GM12878 (cell line): ENCODE measurements around the gene PNMA1. TPM values are rescaled to one million over a fixed set of nuclear protein-coding genes. Genes with fewer than 3 reads are reported as not detected.

Experiments used
- ATAC-seq: fragments of 200-7000 bp; cut with Tn5 transposase; 3 replicates; pipeline ENCODE4 v1.9.1; 2020; ENCODE audit warnings: mild to moderate bottlenecking, moderate library complexity
- BruUV-seq: library from RNA; stranded (reverse); fragments of 400-500 nt; replicated peaks from 2 replicates; lab custom pipeline; 2021; lab: Mats Ljungman, UMichigan
- CTCF ChIA-PET: fragments of 300-600 bp; sonication (Branson Sonifier 250); formaldehyde crosslinking; extraction: SDS; loops from one replicate; lab custom pipeline; 2021; ENCODE audit warnings: inconsistent platforms; lab: Yijun Ruan, JAX
- POLR2A ChIA-PET: fragments of 350-600 bp; formaldehyde crosslinking; extraction: SDS; loops from one replicate; lab custom pipeline; 2021; ENCODE audit warnings: inconsistent platforms; lab: Charles Lee
- RAD21 ChIA-PET: fragments of 300-600 bp; sonication (Branson Sonifier 250); formaldehyde crosslinking; loops from one replicate; lab custom pipeline; 2023; ENCODE audit warnings: antibody characterized with exemption; ENCODE audit not compliant: unreplicated experiment; lab: Charles Lee
- SMC1A ChIA-PET: fragments of 300-600 bp; sonication (Branson Sonifier 250); formaldehyde crosslinking; loops from one replicate; lab custom pipeline; 2023; ENCODE audit not compliant: unreplicated experiment, uncharacterized antibody; lab: Charles Lee
- DNase-seq: peaks from one replicate; pipeline ENCODE4 v3.0.0-alpha.2; 2011; ENCODE audit warnings: low read depth, low spot score
- FAIRE-seq: peaks from 3 replicates; lab custom pipeline; 2011; peaks lifted over from hg19 to GRCh38; lab: Jason Lieb, UNC
- H2AFZ ChIP-seq: 2 replicates; pipeline ENCODE4 v1.6.0; 2011; ENCODE audit warnings: low read depth, low read length, control low read depth; ENCODE audit not compliant: control insufficient read depth
- H3K27ac ChIP-seq: 2 replicates; pipeline ENCODE4 v1.5.1; 2011; ENCODE audit warnings: control low read depth; ENCODE audit not compliant: control insufficient read depth, insufficient read depth
- H3K27me3 ChIP-seq, 2 experiments: replicated peaks in 1 of 2; 2 replicates each; pipeline versions ENCODE4 v1.6.0 to v1.6.1; 2011; ENCODE audit warnings: low read length in 1 of 2; ENCODE audit not compliant: control insufficient read depth in 2 of 2, insufficient read depth in 2 of 2
- H3K36me3 ChIP-seq, 2 experiments: 2 replicates each; pipeline ENCODE4 v1.5.1; 2011; ENCODE audit warnings: low read length in 1 of 2; ENCODE audit not compliant: control insufficient read depth in 2 of 2, insufficient read depth in 2 of 2
- H3K4me1 ChIP-seq: 2 replicates; pipeline ENCODE4 v1.6.1; 2011; ENCODE audit warnings: mild to moderate bottlenecking, low read length, moderate library complexity, mixed read lengths; ENCODE audit not compliant: control insufficient read depth, insufficient read depth
- H3K4me2 ChIP-seq: 2 replicates; pipeline ENCODE4 v1.6.0; 2011; ENCODE audit warnings: control low read depth; ENCODE audit not compliant: control insufficient read depth, insufficient read depth
- H3K4me3 ChIP-seq: fragments of 200-600 bp; sonication (generic); 2 replicates; pipeline ENCODE4 v1.5.1; 2016
- H3K79me2 ChIP-seq: 2 replicates; pipeline ENCODE4 v1.6.0; 2011; ENCODE audit warnings: low read length; ENCODE audit not compliant: control insufficient read depth, insufficient read depth
- H3K9ac ChIP-seq: 2 replicates; pipeline ENCODE4 v1.8.0; 2011; ENCODE audit warnings: low read length, control low read depth, mixed read lengths; ENCODE audit not compliant: control insufficient read depth, insufficient read depth
- H3K9me3 ChIP-seq: replicated peaks from 3 replicates; pipeline ENCODE4 v1.5.1; 2011; ENCODE audit warnings: mild to moderate bottlenecking, low read length; ENCODE audit not compliant: control insufficient read depth, insufficient read depth
- H4K20me1 ChIP-seq: 2 replicates; pipeline ENCODE4 v1.6.0; 2011; ENCODE audit not compliant: control insufficient read depth, insufficient read depth
- ASH2L ChIP-seq: fragments of 300-600, 200-600 bp; sonication (generic); IDR thresholded peaks from 2 replicates; pipeline ENCODE4 v1.6.1; 2017; ENCODE audit warnings: low read depth, mild to moderate bottlenecking, borderline replicate concordance
- BACH1 ChIP-seq: fragments of 450-650 bp; IDR thresholded peaks from 2 replicates; pipeline ENCODE4 v1.6.1; 2017; ENCODE audit warnings: mild to moderate bottlenecking, borderline replicate concordance
- CBFB ChIP-seq: IDR thresholded peaks from 2 replicates; pipeline ENCODE4 v1.6.1; 2016; ENCODE audit warnings: antibody characterized with exemption, low read depth
- CHD4 ChIP-seq: fragments of 200-600 bp; sonication (generic); IDR thresholded peaks from 2 replicates; pipeline ENCODE4 v1.6.1; 2016; ENCODE audit warnings: mild to moderate bottlenecking
- CUX1 ChIP-seq: IDR thresholded peaks from 2 replicates; pipeline ENCODE4 v1.6.1; 2012; ENCODE audit warnings: improper control_type of control experiment, low read depth, low read length; ENCODE audit not compliant: insufficient replicate concordance
- EZH2 ChIP-seq: IDR thresholded peaks from 2 replicates; pipeline ENCODE4 v1.6.1; 2012; ENCODE audit warnings: low read depth, mild to moderate bottlenecking, control low read depth, inconsistent platforms, low read length, borderline replicate concordance; ENCODE audit not compliant: control insufficient read depth
- MTA3 ChIP-seq: IDR thresholded peaks from 2 replicates; pipeline ENCODE4 v1.6.1; 2012; ENCODE audit warnings: low read length, inconsistent platforms, borderline replicate concordance
- NFYB ChIP-seq: IDR thresholded peaks from 2 replicates; pipeline ENCODE4 v1.6.1; 2011; ENCODE audit warnings: low read depth, mild to moderate bottlenecking, low read length, improper control_type of control experiment, moderate library complexity; ENCODE audit not compliant: insufficient read depth
- NR2C2 ChIP-seq: IDR thresholded peaks from 2 replicates; pipeline ENCODE4 v1.6.1; 2011; ENCODE audit warnings: borderline replicate concordance, low read depth; ENCODE audit not compliant: control insufficient read depth, insufficient read length
- PAX5 ChIP-seq: IDR thresholded peaks from 2 replicates; pipeline ENCODE4 v1.6.1; 2011; ENCODE audit warnings: low read depth, low read length, borderline replicate concordance
- RELA ChIP-seq: fragments of 450-650 bp; IDR thresholded peaks from 2 replicates; pipeline ENCODE4 v1.8.0; 2014; ENCODE audit warnings: borderline replicate concordance; ENCODE audit not compliant: partially characterized antibody
- SREBF1 ChIP-seq: IDR thresholded peaks from 2 replicates; pipeline ENCODE4 v1.6.1; 2012; ENCODE audit warnings: mild to moderate bottlenecking, low read length
- TARDBP ChIP-seq: IDR thresholded peaks from 2 replicates; pipeline ENCODE4 v1.6.1; 2016; ENCODE audit warnings: borderline replicate concordance
- TCF12 ChIP-seq: IDR thresholded peaks from 2 replicates; pipeline ENCODE4 v1.6.1; 2011; ENCODE audit warnings: low read depth, mild to moderate bottlenecking, low read length
- ZNF384 ChIP-seq: IDR thresholded peaks from 2 replicates; pipeline ENCODE4 v1.6.1; 2012; ENCODE audit warnings: low read depth, mild to moderate bottlenecking, low read length, improper control_type of control experiment, borderline replicate concordance
- WGBS: methylation state at CpG from one replicate; pipeline ENCODE4 v1.1.6; 2016; ENCODE audit warnings: low lambda C conversion rate; ENCODE audit not compliant: insufficient replicate concordance, insufficient coverage; ENCODE audit errors: missing lambda C conversion rate; 5-methylcytosine and 5-hydroxymethylcytosine counted together
- in situ Hi-C: fragments of 300-500 bp; cut with MboI; formaldehyde crosslinking; loops from 9 replicates; pipeline ENCODE4 v1.14.3; 2018; ENCODE audit warnings: mixed read lengths
- intact Hi-C: fragments of 100-400 bp; cut with micrococcal nuclease; formaldehyde crosslinking; loops from one replicate; pipeline ENCODE4 v1.14.2; 2022; ENCODE audit not compliant: unreplicated experiment
- polyA plus RNA-seq, 11 experiments: library from polyadenylated mRNA; depleted of rRNA in 4 of 11; unstranded in 6 of 11; stranded (reverse) in 5 of 11; fragments of >200 nt; fragmentation: Nextera tagmentation in 4 of 11; fragmentation: Illumina TruSeq in 1 of 11; extraction: Ambion mirVana in 4 of 11; extraction: Trizol in 1 of 11; gene quantifications; 1 replicate in 1 of 11; 2 replicates in 10 of 11; pipeline versions ENCODE4 v1.2.1 to v1.2.3, GENCODE V29; 2011 to 2016; ENCODE audit warnings: inconsistent platforms in 2 of 11, missing spikeins in 2 of 11, low read depth in 1 of 11
- total RNA-seq, 4 experiments: library from RNA; depleted of rRNA in 3 of 4; stranded (reverse); fragments of >200 nt in 3 of 4; fragmentation: Illumina TruSeq in 1 of 4; extraction: Trizol in 1 of 4; gene quantifications; 2 replicates each; pipeline versions ENCODE4 v1.2.1 to v1.2.3, GENCODE V29; 2013 to 2021

Gene PNMA1
- total and polyA plus RNA-seq, 10 of the 15 experiments (the other 5 are each of a cell fraction or from before 2014, with no cell fraction given), result 1.8 to 39.3 (median 11.1) TPM

DNA sequence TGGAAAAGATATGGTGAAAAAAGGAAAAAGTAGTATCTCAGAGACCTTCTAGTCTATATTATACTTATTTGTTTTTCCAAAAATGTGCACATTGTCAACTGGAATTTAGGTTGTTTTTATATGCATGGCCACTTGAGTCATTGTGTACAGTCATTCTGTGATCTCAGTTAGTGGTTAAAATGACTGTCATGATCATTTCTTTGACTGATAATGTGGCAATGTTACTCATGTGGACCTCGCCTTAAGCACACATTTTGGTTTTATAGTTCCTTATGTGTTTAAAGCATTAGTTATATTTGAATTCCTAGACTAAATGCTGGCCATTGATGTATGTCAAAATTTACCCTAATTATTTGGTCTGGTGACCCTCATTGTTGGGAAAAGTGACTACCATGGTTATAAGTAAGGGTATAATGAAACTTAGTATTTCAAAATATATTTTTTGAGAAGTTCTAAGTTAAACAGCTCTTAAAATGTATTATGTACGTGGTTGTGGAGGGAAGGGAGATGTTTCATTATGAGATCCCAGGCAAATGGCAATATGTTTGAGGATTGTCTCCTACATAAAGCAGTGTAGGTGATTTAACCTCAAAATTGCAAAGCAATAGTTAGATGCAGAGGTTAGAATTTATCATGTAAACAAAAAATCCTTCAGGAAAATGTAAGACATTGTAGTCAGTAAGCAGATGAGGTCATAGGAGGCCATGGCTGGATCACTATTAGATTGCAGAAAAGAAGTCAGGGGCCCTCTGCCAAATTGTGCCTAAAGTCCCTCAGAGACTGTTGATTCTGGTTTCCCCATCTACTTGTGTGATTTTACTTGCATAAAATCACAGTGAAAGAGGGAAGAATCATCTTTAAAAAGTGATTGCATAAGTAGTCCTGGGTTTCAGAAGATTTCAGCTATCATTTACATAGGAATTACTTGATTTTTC lies 17.5 kb downstream of the PNMA1 start:
- H3K4me1 ChIP-seq, result peaks cover 21% of the 10 kb centered on the region
- ChIA-PET POLR2A (interaction anchor here (0.8 to 1.6 kb wide), 2 partner anchors 16 to 323 kb away, joined by 3 read pairs; partner anchors contain the start of genes BBOF1 and ENTPD5), RAD21 (interaction anchor here (1.2 to 1.6 kb wide), 2 partner anchors 15 to 33 kb away, joined by 3 to 5 read pairs; no protein-coding TSS in a partner anchor), SMC1A (interaction anchor here (1.1 to 4.1 kb wide), 4 partner anchors 9 to 36 kb away, joined by 3 to 16 read pairs (median 4); no protein-coding TSS in a partner anchor), CTCF (no interaction called here)
- H3K4me2 ChIP-seq, result peak overlapping the region; percentile 89
- DNase-seq, result peak; percentile 88
- H3K27ac ChIP-seq, result peak overlapping the region; percentile 97
- BruUV-seq, result no TSS peak
- WGBS, result 2% methylated on average over 2 of the region's 2 CpGs
- no peaks in the 10 kb centered on the region for H3K79me2 ChIP-seq
- H3K9me3 ChIP-seq, result no peaks in the 10 kb centered on the region
- H3K36me3 ChIP-seq, result no peaks in the 10 kb centered on the region; a peak in 1 of 4 replicates
- in situ Hi-C loops (no loop called here), intact Hi-C loops (loop anchor here (5.0 kb wide), 1 partner anchor 34 kb away; no protein-coding TSS in a partner anchor)
- FAIRE-seq, result peak; percentile 99
- ATAC-seq, result peak; percentile 92
- peak overlapping the region; percentile 59; the same call in 1 of the 2 replicates for H3K4me3 ChIP-seq
- no peaks in the 10 kb centered on the region for H4K20me1 ChIP-seq
- H2AFZ ChIP-seq, result peak overlapping the region; percentile 33
- peak overlapping the region; percentile 47 for H3K9ac ChIP-seq
- H3K27me3 ChIP-seq, result no peaks in the 10 kb centered on the region
- TF ChIP-seq EZH2 (0 out of 2 replicates have a peak, but pooled peaks have one; percentile 32), BACH1 (peak; percentile 89; the same call in 1 of the 2 replicates), ZNF384 (no peak), PAX5 (peak; percentile 85), TCF12 (no peak), CUX1 (no peak), ASH2L (no peak; the same call in 1 of the 2 replicates), MTA3 (peak; percentile 71; the same call in 1 of the 2 replicates), CBFB (peak; percentile 65), NFYB (no peak), NR2C2 (no peak), RELA (no peak), CHD4 (no peak), SREBF1 (no peak), TARDBP (no peak)
